ENCODE measurements around the gene CHAC1.
"Not testable (repeated sequence)": the region's sequence is repeated elsewhere in the genome, so short reads cannot be mapped to it uniquely, and the experiment has no call there.

CHAC1 gene

DNA sequence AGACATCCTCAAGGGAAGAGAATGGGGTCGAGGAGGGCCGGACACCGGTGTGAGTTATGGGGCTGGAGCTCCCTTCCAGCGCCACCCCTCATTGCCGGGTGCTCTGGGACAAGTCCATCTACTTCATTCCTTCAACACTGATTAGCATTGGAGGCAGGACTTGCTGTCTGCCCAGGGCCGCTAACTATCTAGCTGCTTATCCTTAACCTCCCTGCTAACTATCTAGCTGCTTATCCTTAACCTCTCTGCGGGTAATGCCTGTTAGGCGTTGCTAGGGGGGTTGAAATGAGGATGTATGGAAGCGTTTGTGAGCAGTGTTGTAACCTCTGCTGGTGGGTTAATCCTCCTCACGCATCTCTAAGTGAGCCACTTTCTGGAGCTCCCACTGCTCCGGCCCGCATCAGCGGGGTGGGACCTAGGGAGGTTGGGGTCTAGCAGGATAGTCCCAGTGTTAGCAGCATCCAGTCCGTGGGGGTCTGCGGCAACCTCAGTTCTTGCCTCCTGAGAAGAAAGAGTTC, 10.9 kb upstream of the CHAC1 start:
- peak overlapping the region; percentile 76 for H3K4me3 ChIP-seq (ENCODE audit: low read length)

DNA sequence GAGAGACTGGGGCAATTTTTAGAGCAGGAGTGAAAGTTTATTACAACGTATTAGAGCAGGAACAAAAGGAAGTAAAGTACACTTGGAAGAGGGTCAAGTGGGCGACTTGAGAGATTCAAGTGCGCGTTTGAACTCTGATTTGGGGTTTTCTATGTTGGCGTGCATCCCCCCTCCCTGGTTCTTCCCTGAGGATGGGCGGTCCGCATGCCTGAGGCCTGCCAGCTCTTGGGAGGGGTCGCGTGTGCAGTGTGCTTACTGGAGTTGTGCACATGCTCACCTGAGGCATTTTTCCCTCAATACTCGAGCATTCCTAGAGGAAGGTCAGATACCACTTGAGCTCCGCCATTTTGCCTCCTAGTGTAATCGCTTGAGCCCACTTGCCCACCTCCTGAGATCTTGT, 10.4 kb upstream of the CHAC1 start:
- Histone ChIP-seq H3K9me3 (ENCODE audit: control insufficient read depth, low read length) (no peaks in the 10 kb centered on the region), H3K4me1 (ENCODE audit: control insufficient read depth, insufficient read depth, low read length) (peaks cover 13% of the 10 kb centered on the region), H3K9ac (ENCODE audit: low read length) (no peak overlapping the region), H3K4me3 (ENCODE audit: low read length) (no peak overlapping the region), H3K36me3 (ENCODE audit: control insufficient read depth, insufficient read depth, low read length, severe bottlenecking) (no peaks in the 10 kb centered on the region), H3K27me3 (replicated peaks; ENCODE audit: control insufficient read depth, insufficient read depth, low read length) (peaks cover 13% of the 10 kb centered on the region)
- DNase-seq (ENCODE audit: low read depth), result no peak

More for the DNA sequence above, 10.9 kb upstream of the CHAC1 start:
- Histone ChIP-seq H3K9me3 (ENCODE audit: control insufficient read depth, low read length) (no peaks in the 10 kb centered on the region), H3K4me1 (ENCODE audit: control insufficient read depth, insufficient read depth, low read length) (peaks cover 13% of the 10 kb centered on the region), H3K9ac (ENCODE audit: low read length) (peak overlapping the region; percentile 78), H3K27me3 (replicated peaks; ENCODE audit: control insufficient read depth, insufficient read depth, low read length) (peaks cover 13% of the 10 kb centered on the region), H3K36me3 (ENCODE audit: control insufficient read depth, insufficient read depth, low read length, severe bottlenecking) (no peaks in the 10 kb centered on the region)
- no peak for DNase-seq (ENCODE audit: low read depth)

DNA sequence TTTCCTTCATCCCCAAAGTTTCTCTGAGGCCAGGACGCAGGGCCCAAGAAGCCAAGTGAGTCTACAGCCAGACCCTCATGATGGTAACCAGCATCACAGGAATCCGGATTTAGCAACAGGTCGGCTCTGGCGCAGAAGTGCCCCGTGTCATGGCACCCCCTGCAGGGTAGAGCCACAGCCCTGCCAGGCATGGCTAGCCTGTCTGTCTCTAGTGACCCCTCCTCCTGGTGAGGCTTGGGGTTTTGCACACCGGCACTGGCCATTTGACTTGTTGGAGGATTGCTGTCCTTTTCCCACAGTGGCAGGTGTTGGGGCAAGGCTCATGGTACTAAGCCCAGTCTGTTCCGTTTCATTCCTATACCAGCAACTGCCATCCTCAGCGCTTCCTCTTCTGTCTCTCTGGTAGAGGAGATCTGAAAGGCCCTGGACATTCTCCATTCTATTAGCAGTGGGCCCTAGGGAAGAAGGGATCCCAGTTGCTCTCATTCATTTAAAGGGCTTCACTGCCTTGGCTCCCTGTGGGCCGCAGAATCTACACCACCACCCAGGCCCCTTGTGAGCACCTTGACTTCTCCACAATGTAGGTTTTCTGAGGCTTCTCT, 9.4 kb upstream of the CHAC1 start:
- Histone ChIP-seq H3K36me3 (ENCODE audit: control insufficient read depth, insufficient read depth, low read length, severe bottlenecking) (no peaks in the 10 kb centered on the region), H3K9ac (ENCODE audit: low read length) (no peak overlapping the region), H3K9me3 (ENCODE audit: control insufficient read depth, low read length) (no peaks in the 10 kb centered on the region), H3K4me1 (ENCODE audit: control insufficient read depth, insufficient read depth, low read length) (peaks cover 13% of the 10 kb centered on the region), H3K27me3 (replicated peaks; ENCODE audit: control insufficient read depth, insufficient read depth, low read length) (peaks cover 13% of the 10 kb centered on the region), H3K4me3 (ENCODE audit: low read length) (no peak overlapping the region)
- DNase-seq (ENCODE audit: low read depth), result no peak

DNA sequence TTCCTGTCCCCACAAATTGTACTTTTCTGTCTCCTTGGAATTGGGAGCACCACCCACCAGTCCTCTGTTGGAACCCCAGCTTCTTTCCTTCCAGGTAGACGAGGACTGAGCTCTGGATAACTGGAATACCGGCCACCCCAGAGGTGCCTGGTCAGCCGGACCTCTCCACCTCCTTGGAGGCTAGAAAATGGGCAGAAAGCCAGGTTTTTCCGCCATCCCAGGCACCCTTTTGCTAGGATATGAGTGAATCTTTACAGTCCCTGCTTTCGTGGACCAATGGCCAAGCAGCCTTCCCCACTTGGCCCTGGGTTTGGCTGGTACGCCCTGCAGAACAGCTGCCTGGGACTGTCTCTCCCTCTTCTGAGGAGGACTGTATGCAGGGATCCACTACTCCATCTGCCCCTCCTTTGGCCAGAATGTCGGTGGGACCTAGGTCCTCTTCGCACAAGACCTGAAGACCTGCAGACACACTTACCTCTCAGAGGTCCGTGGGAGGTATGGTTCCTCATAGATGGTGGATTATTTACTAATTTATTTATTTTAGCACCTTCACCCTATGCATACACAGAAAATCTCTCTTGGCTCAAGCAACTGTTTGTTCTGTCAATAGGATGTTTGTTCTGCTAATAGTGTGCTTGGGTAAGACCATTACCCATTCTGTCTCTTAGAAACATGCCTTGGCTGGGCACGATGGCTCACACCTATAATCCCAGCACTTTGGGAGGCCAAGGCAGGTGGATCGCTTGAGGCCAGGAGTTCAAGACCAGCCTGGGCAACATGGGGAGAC, 8.6 kb upstream of the CHAC1 start:
- Histone ChIP-seq H3K9ac (ENCODE audit: low read length) (no peak overlapping the region), H3K4me1 (ENCODE audit: control insufficient read depth, insufficient read depth, low read length) (peaks cover 13% of the 10 kb centered on the region), H3K9me3 (ENCODE audit: control insufficient read depth, low read length) (no peaks in the 10 kb centered on the region), H3K4me3 (ENCODE audit: low read length) (no peak overlapping the region), H3K27me3 (replicated peaks; ENCODE audit: control insufficient read depth, insufficient read depth, low read length) (peaks cover 13% of the 10 kb centered on the region), H3K36me3 (ENCODE audit: control insufficient read depth, insufficient read depth, low read length, severe bottlenecking) (no peaks in the 10 kb centered on the region)
- no peak for DNase-seq (ENCODE audit: low read depth)

DNA sequence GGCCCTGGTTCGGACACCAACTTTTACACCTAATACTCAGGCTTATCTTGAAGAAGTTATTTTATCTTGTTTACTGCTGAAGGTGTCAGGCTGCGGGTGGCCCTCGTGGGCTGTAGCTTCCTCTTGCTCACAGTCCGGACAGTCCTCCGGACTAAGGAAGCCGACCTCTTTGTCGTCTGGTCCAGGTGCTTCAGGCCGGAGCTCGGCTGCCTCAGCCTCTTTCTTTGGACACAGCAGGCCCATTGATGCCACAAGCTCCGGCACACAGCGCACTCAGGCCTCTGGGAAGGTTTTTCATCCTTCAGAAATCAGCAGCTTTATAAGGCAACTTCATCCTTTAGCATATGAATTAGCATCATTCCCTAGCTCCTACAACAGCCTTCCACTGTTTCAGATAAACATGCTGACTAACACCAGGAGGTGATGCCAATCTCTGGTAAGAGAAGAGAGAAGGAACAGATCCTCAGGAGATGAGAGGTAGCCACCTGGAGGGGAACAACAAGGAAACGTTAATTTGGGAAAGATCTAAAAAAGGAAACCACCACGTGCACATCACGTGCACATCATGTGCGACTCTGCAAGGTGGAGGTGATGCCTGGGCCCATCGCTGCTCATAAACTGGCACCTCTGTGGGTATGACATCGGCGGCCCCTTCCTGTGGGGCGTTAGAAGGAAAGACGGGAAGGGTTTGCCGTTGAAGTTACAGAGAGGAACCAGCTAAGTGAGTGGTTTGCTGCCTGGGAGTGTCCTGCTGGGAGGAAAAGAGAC, 4.4 kb upstream of the CHAC1 start:
- H3K9ac ChIP-seq (ENCODE audit: low read length), result no peak overlapping the region
- peaks cover 13% of the 10 kb centered on the region for H3K27me3 ChIP-seq (replicated peaks; ENCODE audit: control insufficient read depth, insufficient read depth, low read length)
- no peaks in the 10 kb centered on the region for H3K9me3 ChIP-seq (ENCODE audit: control insufficient read depth, low read length)
- DNase-seq (ENCODE audit: low read depth), result no peak
- H3K4me3 ChIP-seq (ENCODE audit: low read length), result no peak overlapping the region
- peaks cover 8% of the 10 kb centered on the region for H3K4me1 ChIP-seq (ENCODE audit: control insufficient read depth, insufficient read depth, low read length)
- H3K36me3 ChIP-seq (ENCODE audit: control insufficient read depth, insufficient read depth, low read length, severe bottlenecking), result no peaks in the 10 kb centered on the region

DNA sequence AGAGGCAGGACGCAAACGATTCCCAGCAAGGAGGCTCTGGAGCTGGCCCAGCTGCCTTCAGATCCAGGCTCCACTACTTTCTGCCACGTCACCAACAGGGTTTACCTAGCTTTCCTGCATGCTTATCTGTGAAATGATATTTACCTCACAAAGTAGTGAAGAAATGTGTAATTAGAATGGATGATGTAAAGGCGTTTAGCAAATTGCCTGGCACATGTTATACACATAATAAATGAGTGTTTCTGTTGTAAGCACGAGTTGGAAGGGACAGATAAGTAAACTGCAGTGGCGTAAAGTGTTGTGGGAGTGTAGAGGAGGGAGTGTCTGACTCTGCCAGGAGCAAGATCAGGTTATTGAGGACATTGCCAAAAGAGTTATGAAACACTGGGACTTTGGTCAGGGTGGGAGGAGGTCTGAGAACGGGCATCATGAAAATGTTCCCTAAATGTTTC, 3.5 kb upstream of the CHAC1 start:
- DNase-seq (ENCODE audit: low read depth), result no peak
- H3K36me3 ChIP-seq (ENCODE audit: control insufficient read depth, insufficient read depth, low read length, severe bottlenecking), result no peaks in the 10 kb centered on the region
- H3K9ac ChIP-seq (ENCODE audit: low read length), result no peak overlapping the region
- peaks cover 5% of the 10 kb centered on the region for H3K27me3 ChIP-seq (replicated peaks; ENCODE audit: control insufficient read depth, insufficient read depth, low read length)
- peaks cover 11% of the 10 kb centered on the region for H3K4me1 ChIP-seq (ENCODE audit: control insufficient read depth, insufficient read depth, low read length)
- no peak overlapping the region for H3K4me3 ChIP-seq (ENCODE audit: low read length)
- no peaks in the 10 kb centered on the region for H3K9me3 ChIP-seq (ENCODE audit: control insufficient read depth, low read length)

DNA sequence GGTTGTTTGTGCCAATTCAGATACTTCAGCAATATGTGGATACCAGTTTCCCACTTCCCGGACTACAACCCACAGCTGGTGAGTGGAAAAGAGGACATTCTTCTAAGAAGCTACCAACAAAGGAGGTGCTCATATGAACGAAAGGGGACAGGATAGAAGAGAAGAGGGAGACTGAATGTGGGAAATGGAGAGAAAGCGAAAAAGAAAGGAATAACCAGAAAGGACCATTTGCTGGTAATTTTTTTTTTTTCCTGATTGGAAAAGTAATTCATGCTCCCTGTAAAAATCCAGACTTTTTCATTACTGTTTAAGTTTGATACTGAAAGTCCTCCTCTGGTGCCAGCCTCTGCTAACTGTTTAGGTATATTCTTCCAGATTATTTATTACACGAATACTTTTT, 1.5 kb upstream of the CHAC1 start:
- H3K9ac ChIP-seq (ENCODE audit: low read length), result no peak overlapping the region
- peaks cover 11% of the 10 kb centered on the region for H3K4me1 ChIP-seq (ENCODE audit: control insufficient read depth, insufficient read depth, low read length)
- H3K36me3 ChIP-seq (ENCODE audit: control insufficient read depth, insufficient read depth, low read length, severe bottlenecking), result peaks cover 11% of the 10 kb centered on the region
- no peak for DNase-seq (ENCODE audit: low read depth)
- H3K4me3 ChIP-seq (ENCODE audit: low read length), result no peak overlapping the region
- no peaks in the 10 kb centered on the region for H3K27me3 ChIP-seq (replicated peaks; ENCODE audit: control insufficient read depth, insufficient read depth, low read length)
- no peaks in the 10 kb centered on the region for H3K9me3 ChIP-seq (ENCODE audit: control insufficient read depth, low read length)

DNA sequence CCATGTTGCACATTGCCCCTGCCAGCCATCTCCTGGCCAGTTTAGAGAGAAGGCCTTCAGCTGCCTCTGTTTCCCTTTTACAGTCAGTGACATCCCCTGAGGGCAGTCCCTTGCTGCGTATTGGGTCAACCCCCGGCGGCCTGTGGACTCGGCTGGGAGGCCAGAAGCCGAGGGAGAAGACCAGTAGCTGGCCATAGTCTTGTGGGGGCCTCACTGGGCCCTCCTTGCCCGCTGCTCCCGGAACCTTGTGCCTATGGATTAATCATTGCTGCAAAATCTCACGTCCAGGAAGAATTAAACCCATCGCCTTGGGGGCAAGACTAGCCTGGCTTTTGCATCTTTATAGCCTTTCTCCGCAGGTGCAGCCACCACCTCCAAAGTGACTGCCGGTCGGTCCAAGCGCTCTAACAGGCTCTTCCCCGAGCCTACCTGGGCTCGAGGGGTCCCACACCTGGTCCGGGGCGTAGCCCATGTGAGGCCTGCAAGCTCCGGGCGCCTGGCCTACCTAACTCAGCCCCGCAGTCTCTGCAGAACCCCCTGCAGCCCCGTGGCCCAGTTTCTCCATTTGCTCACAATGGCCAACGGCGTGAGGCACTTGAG, 870 bp upstream of the CHAC1 start:
- Histone ChIP-seq H3K9ac (ENCODE audit: low read length) (peak overlapping the region; percentile 90), H3K4me1 (ENCODE audit: control insufficient read depth, insufficient read depth, low read length) (peaks cover 11% of the 10 kb centered on the region), H3K27me3 (replicated peaks; ENCODE audit: control insufficient read depth, insufficient read depth, low read length) (no peaks in the 10 kb centered on the region), H3K9me3 (ENCODE audit: control insufficient read depth, low read length) (no peaks in the 10 kb centered on the region), H3K4me3 (ENCODE audit: low read length) (peak overlapping the region; percentile 93), H3K36me3 (ENCODE audit: control insufficient read depth, insufficient read depth, low read length, severe bottlenecking) (peaks cover 11% of the 10 kb centered on the region)
- DNase-seq (ENCODE audit: low read depth), result no peak

DNA sequence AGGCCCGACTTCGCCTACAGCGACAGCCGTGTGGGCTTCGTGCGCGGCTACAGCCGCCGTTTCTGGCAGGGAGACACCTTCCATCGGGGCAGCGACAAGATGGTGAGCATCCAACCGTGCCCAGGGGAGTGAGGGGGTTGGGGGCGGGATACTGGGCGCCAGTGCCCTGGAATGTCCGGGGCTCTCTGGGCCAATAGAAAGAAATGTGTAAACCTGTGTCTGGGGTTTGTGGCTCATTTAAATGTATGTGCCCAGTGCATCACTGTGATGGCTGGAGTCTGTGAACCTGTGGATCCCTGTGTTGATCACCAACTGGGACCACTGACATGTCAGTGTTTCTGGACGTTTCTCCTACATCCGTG, 423 bp downstream of the CHAC1 start:
- Histone ChIP-seq H3K9ac (ENCODE audit: low read length) (peak overlapping the region; percentile 90), H3K9me3 (ENCODE audit: control insufficient read depth, low read length) (no peaks in the 10 kb centered on the region), H3K4me1 (ENCODE audit: control insufficient read depth, insufficient read depth, low read length) (peaks cover 11% of the 10 kb centered on the region), H3K27me3 (replicated peaks; ENCODE audit: control insufficient read depth, insufficient read depth, low read length) (no peaks in the 10 kb centered on the region), H3K36me3 (ENCODE audit: control insufficient read depth, insufficient read depth, low read length, severe bottlenecking) (peaks cover 11% of the 10 kb centered on the region), H3K4me3 (ENCODE audit: low read length) (peak overlapping the region; percentile 93)
- peak; percentile 39 for DNase-seq (ENCODE audit: low read depth)

DNA sequence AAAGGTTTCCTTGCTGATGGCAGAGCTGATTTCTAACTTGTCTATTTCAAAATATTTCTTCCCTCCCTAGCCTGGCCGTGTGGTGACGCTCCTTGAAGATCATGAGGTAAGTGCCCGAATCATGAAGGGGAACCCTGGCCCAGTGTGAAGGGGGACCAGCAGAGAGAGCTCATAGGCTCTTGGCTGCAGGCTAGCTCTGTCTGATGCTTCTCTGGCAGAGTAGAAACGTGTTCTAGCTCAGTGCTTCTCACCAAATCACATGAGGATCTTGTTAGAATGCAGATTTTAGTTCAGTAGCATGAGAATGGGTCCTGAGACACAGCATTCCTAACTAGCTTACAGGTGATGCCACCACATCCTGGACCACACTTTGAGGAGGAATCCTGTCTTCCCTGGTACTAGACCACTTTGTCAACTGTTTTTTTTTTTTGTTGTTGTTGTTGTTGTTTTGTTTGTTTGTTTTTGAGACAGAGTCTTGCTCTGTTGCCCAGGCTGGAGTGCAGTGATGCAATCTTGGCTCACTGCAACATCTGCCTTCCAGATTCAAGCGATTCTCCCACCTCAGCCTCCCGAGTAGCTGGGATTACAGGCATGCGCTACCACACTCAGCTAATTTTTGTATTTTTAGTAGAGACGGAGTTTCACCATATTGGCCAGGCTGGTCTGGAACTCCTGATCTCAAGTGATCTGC, 1.0 kb downstream of the CHAC1 start:
- peak; percentile 34 for DNase-seq (ENCODE audit: low read depth)

More for the DNA sequence above, 1.0 kb downstream of the CHAC1 start:
- H3K27me3 ChIP-seq (replicated peaks; ENCODE audit: control insufficient read depth, insufficient read depth, low read length); H3K9me3 ChIP-seq (ENCODE audit: control insufficient read depth, low read length): not testable (repeated sequence)
- Histone ChIP-seq H3K36me3 (ENCODE audit: control insufficient read depth, insufficient read depth, low read length, severe bottlenecking) (peaks cover 11% of the 10 kb centered on the region), H3K9ac (ENCODE audit: low read length) (peak overlapping the region; percentile 90), H3K4me1 (ENCODE audit: control insufficient read depth, insufficient read depth, low read length) (peaks cover 11% of the 10 kb centered on the region), H3K4me3 (ENCODE audit: low read length) (peak overlapping the region; percentile 93)
